K562 (cell line): ENCODE measurements around the gene PPP1R10. TPM values are rescaled to one million over a fixed set of nuclear protein-coding genes. Genes with fewer than 3 reads are reported as not detected.

Experiments used
- ATAC-seq: fragments of 200-7000 bp; cut with Tn5 transposase; 3 replicates; pipeline ENCODE4 v1.9.1; 2020; ENCODE audit warnings: moderate library complexity
- BruUV-seq: library from RNA; stranded (reverse); fragments of 400-500 nt; replicated peaks from 2 replicates; lab custom pipeline; 2021; lab: Mats Ljungman, UMichigan
- CTCF ChIA-PET: fragments of 300-600 bp; formaldehyde crosslinking; extraction: SDS; loops from one replicate; lab custom pipeline; 2021; ENCODE audit warnings: low intra/inter-chr PET ratio; lab: Yijun Ruan, JAX
- POLR2A ChIA-PET: fragments of 300-600, 350-650 bp; sonication (Branson Sonifier 250); formaldehyde crosslinking; extraction: SDS; loops from one replicate; lab custom pipeline; 2021; ENCODE audit warnings: antibody characterized with exemption, inconsistent platforms; lab: Yijun Ruan, JAX
- DNase-seq, 4 experiments: peaks; one replicate each; pipeline versions ENCODE4 v3.0.0 to v3.0.0-alpha.2; 2011 to 2018; ENCODE audit warnings: low spot score in 3 of 4, mixed read lengths in 3 of 4; ENCODE audit errors: extremely low read depth in 1 of 4
- FAIRE-seq: peaks from 2 replicates; lab custom pipeline; 2011; peaks lifted over from hg19 to GRCh38; lab: Jason Lieb, UNC
- H2AFZ ChIP-seq: 2 replicates; pipeline ENCODE4 v1.6.0; 2011; ENCODE audit warnings: low read depth, low read length, control low read depth, inconsistent platforms
- H3K27ac ChIP-seq: fragments of 200-600 bp; 3 replicates; pipeline ENCODE4 v1.8.0; 2011; ENCODE audit warnings: low read depth, mild to moderate bottlenecking, control low read depth, inconsistent platforms, low read length, moderate library complexity, mixed read lengths; ENCODE audit errors: extremely low read depth
- H3K27me3 ChIP-seq, 2 experiments: fragments of 300-600 bp in 1 of 2; 2 replicates in 1 of 2; 3 replicates in 1 of 2; pipeline versions ENCODE4 v1.6.0 to v1.8.0; 2011; ENCODE audit warnings: inconsistent platforms in 2 of 2, low read length in 2 of 2, mild to moderate bottlenecking in 1 of 2, mixed read lengths in 1 of 2, moderate library complexity in 1 of 2; ENCODE audit not compliant: control insufficient read depth in 2 of 2, insufficient read depth in 2 of 2
- H3K36me3 ChIP-seq: fragments of 300-600 bp; 3 replicates; pipeline ENCODE4 v1.8.0; 2011; ENCODE audit warnings: mild to moderate bottlenecking, low read length, inconsistent platforms; ENCODE audit not compliant: control insufficient read depth, insufficient read depth
- H3K4me1 ChIP-seq, 2 experiments: fragments of 200-600 bp in 1 of 2; replicated peaks in 1 of 2; 2 replicates in 1 of 2; 3 replicates in 1 of 2; pipeline versions ENCODE4 v1.5.1 to v1.8.0; 2011; ENCODE audit warnings: inconsistent platforms in 2 of 2, low read length in 2 of 2, mild to moderate bottlenecking in 1 of 2, mixed read lengths in 1 of 2, moderate library complexity in 1 of 2; ENCODE audit not compliant: control insufficient read depth in 2 of 2, insufficient read depth in 2 of 2
- H3K4me2 ChIP-seq: 2 replicates; pipeline ENCODE4 v1.6.1; 2011; ENCODE audit warnings: low read length, control low read depth, inconsistent platforms, mixed read lengths; ENCODE audit not compliant: insufficient read depth
- H3K4me3 ChIP-seq: fragments of 200-600 bp; sonication (generic), shearing (Covaris generic); 2 replicates; pipeline ENCODE4 v1.5.1; 2016; ENCODE audit warnings: control low read depth, inconsistent platforms
- H3K79me2 ChIP-seq: fragments of 200-600 bp; 3 replicates; pipeline ENCODE4 v1.8.0; 2011; ENCODE audit warnings: low read length, inconsistent platforms; ENCODE audit not compliant: control insufficient read depth, insufficient read depth
- H3K9ac ChIP-seq, 2 experiments: 2 replicates each; pipeline versions ENCODE4 v1.6.0 to v1.6.1; 2011; ENCODE audit warnings: low read depth in 2 of 2, low read length in 2 of 2, control low read depth in 1 of 2, inconsistent platforms in 1 of 2, mild to moderate bottlenecking in 1 of 2, mixed read lengths in 1 of 2; ENCODE audit not compliant: insufficient read depth in 1 of 2
- H3K9me1 ChIP-seq: one replicate; pipeline ENCODE4 v1.6.0; 2011; ENCODE audit warnings: inconsistent platforms, mild to moderate bottlenecking, low read length, moderate library complexity; ENCODE audit not compliant: control insufficient read depth, insufficient read depth
- H3K9me3 ChIP-seq: replicated peaks from 2 replicates; pipeline ENCODE4 v1.5.1; 2011; ENCODE audit warnings: low read depth, low read length, inconsistent platforms; ENCODE audit not compliant: control insufficient read depth, insufficient read depth
- H4K20me1 ChIP-seq: replicated peaks from 2 replicates; pipeline ENCODE4 v1.6.1; 2011; ENCODE audit warnings: low read length, inconsistent platforms, mixed read lengths; ENCODE audit not compliant: control insufficient read depth, insufficient read depth
- ATF4 ChIP-seq: fragments of 450-650 bp; formaldehyde crosslinking; IDR thresholded peaks from 2 replicates; pipeline ENCODE4 v1.4.0; 2022; ENCODE audit warnings: mild to moderate bottlenecking, moderate library complexity
- CTCF ChIP-seq, 3 experiments: IDR thresholded peaks in 2 of 3; conservative IDR thresholded peaks in 1 of 3; 2 replicates each; pipeline ENCODE4 v1.5.1; 2011 to 2012; ENCODE audit warnings: low read length in 3 of 3, mild to moderate bottlenecking in 3 of 3, control low read depth in 2 of 3, improper control_type of control experiment in 1 of 3, inconsistent platforms in 1 of 3, low read depth in 1 of 3, mixed read lengths in 1 of 3, moderate library complexity in 1 of 3; ENCODE audit not compliant: insufficient read depth in 2 of 3
- DEAF1 ChIP-seq: fragments of 450-650 bp; formaldehyde crosslinking; IDR thresholded peaks from 2 replicates; pipeline ENCODE4 v1.4.0; 2020; ENCODE audit warnings: mild to moderate bottlenecking, moderate library complexity
- E2F6 ChIP-seq, 2 experiments: IDR thresholded peaks; 2 replicates each; pipeline ENCODE4 v1.6.1; 2011; ENCODE audit warnings: borderline replicate concordance in 1 of 2, control low read depth in 1 of 2, low read depth in 1 of 2, low read length in 1 of 2, mild to moderate bottlenecking in 1 of 2, mixed read lengths in 1 of 2, moderate library complexity in 1 of 2; ENCODE audit not compliant: insufficient read depth in 1 of 2, insufficient read length in 1 of 2, poor library complexity in 1 of 2, severe bottlenecking in 1 of 2; ENCODE audit errors: extremely low read depth in 1 of 2
- FOS ChIP-seq: IDR thresholded peaks from 3 replicates; pipeline ENCODE4 v1.6.1; 2011; ENCODE audit not compliant: insufficient read length; ENCODE audit errors: extremely low read depth
- HMGN3 ChIP-seq: IDR thresholded peaks from 2 replicates; pipeline ENCODE4 v1.6.1; 2011; ENCODE audit warnings: borderline replicate concordance, low read depth, mild to moderate bottlenecking, mixed read lengths, low read length; ENCODE audit not compliant: insufficient read length; ENCODE audit errors: extremely low read depth
- KDM2B ChIP-seq: fragments of 250-450 bp; sonication (Bioruptor Pico); IDR thresholded peaks from 2 replicates; pipeline ENCODE4 v1.8.0; 2021; ENCODE audit warnings: mild to moderate bottlenecking, moderate library complexity
- POLR2A ChIP-seq: fragments of 450-650 bp; conservative IDR thresholded peaks from 2 replicates; pipeline ENCODE4 v1.6.1; 2016
- SNAPC5 ChIP-seq: fragments of 250-450 bp; sonication (Bioruptor Pico); IDR thresholded peaks from 2 replicates; pipeline ENCODE4 v1.8.0; 2021; ENCODE audit warnings: moderate library complexity, mild to moderate bottlenecking, inconsistent platforms
- YY1 ChIP-seq, 3 experiments: IDR thresholded peaks; 2 replicates each; pipeline ENCODE4 v1.6.1; 2011; ENCODE audit warnings: low read length in 2 of 3, mild to moderate bottlenecking in 2 of 3, moderate library complexity in 2 of 3, borderline replicate concordance in 1 of 3, control low read depth in 1 of 3, low read depth in 1 of 3; ENCODE audit not compliant: insufficient read depth in 3 of 3, insufficient replicate concordance in 2 of 3, control insufficient read depth in 1 of 3, insufficient read length in 1 of 3; ENCODE audit errors: extremely low read depth in 1 of 3
- ZNF699 ChIP-seq: fragments of 250-450 bp; sonication (Bioruptor Pico); IDR thresholded peaks from 2 replicates; pipeline ENCODE4 v1.8.0; 2021; ENCODE audit warnings: mild to moderate bottlenecking, moderate library complexity; ENCODE audit not compliant: insufficient replicate concordance
- WGBS: fragments of 100-300 bp; shearing (Covaris generic); methylation state at CpG from one replicate; pipeline ENCODE4 v1.1.6; 2016; ENCODE audit warnings: low coverage, mixed read lengths; ENCODE audit not compliant: insufficient coverage; ENCODE audit errors: missing lambda C conversion rate; 5-methylcytosine and 5-hydroxymethylcytosine counted together
- in situ Hi-C: fragments of 300-500 bp; cut with MboI; formaldehyde crosslinking; loops from 4 replicates; pipeline ENCODE4 v1.15.0; 2018; ENCODE audit warnings: inconsistent platforms, mixed read lengths
- intact Hi-C: fragments of 100-400 bp; cut with micrococcal nuclease; formaldehyde crosslinking; loops from 2 replicates; pipeline ENCODE4 v1.14.2; 2022
- polyA plus RNA-seq, 8 experiments: library from polyadenylated mRNA; depleted of rRNA in 4 of 8; stranded (reverse) in 5 of 8; unstranded in 3 of 8; fragments of >200 nt; fragmentation: Nextera tagmentation in 2 of 8; fragmentation: Illumina TruSeq in 1 of 8; extraction: Ambion mirVana in 2 of 8; extraction: Trizol in 1 of 8; gene quantifications; 2 replicates each; pipeline versions ENCODE4 v1.2.1 to v1.2.3, GENCODE V29; 2011 to 2014; ENCODE audit warnings: inconsistent platforms in 1 of 8, missing spikeins in 1 of 8
- total RNA-seq, 7 experiments: library from RNA; depleted of rRNA in 6 of 7; stranded (reverse); fragments of >200 nt in 6 of 7; fragmentation: Illumina TruSeq in 2 of 7; extraction: Trizol in 2 of 7; gene quantifications; 2 replicates each; pipeline versions ENCODE4 v1.2.1 to v1.2.3, GENCODE V29; 2011 to 2021; ENCODE audit warnings: low replicate concordance in 1 of 7
- TF ChIP-seq, protein P1 (sequence below): fragments of 200-800 bp; sonication (Bioruptor generic); IDR thresholded peaks from 2 replicates; pipeline ENCODE4 v1.6.1; 2017; ENCODE audit warnings: missing genetic modification characterization, missing compliant biosample characterization

PPP1R10 gene
- total and polyA plus RNA-seq, 9 of the 15 experiments (the other 6 are each of a cell fraction or from before 2014, with no cell fraction given): 14.1 to 65.5 (median 32.6) TPM

- TF ChIP-seq ZNF699: no peak
- TF ChIP-seq CTCF (IDR thresholded peaks at IDR 0.05 in 2 of 3, conservative IDR thresholded peaks at IDR 0.05 in 1 of 3; ENCODE audit: insufficient read depth in 2 of 3, low read depth in 1 of 3, low read length in 3 of 3): peak in 2 of 3 experiments; percentile 43 to 53; a peak in 3 of 6 replicates
- peak; percentile 38; the same call in 1 of the 2 replicates for TF ChIP-seq DEAF1
- TF ChIP-seq KDM2B: no peak
- TF ChIP-seq POLR2A: 0 out of 2 replicates have a peak, but pooled peaks have one; percentile 32
These were observed 4.8 kb downstream of the PPP1R10 start (continued) for GRCh38 chr6:30612213-30612612.

DNA sequence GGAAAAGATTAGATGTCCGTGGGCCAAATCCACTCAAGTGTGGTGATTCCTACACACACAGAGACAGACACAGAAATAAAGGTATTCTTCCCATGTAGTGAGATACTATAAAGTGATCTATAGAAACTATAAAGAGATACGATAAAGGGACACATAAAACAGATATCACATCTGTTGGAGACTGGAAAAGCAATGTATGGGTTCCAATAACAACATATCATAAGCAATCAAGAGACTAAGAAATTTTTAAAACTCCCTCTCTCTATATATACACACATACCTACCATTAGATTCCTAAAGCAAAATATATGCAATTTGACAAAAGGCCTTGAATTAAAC lies 5.2 kb downstream of the PPP1R10 start:
- POLR2A ChIA-PET: interaction anchor here (1.0 to 4.8 kb wide), 8 partner anchors 11 to 80 kb away, joined by 3 to 310 read pairs (median 10); partner anchors contain the start of genes ABCF1 and DHX16
- in situ Hi-C loops (no loop called here), intact Hi-C loops (no loop called here)
- no peaks in the 10 kb centered on the region for H3K27me3 ChIP-seq
- H3K36me3 ChIP-seq: peaks cover 87% of the 10 kb centered on the region
- no peaks in the 10 kb centered on the region for H3K9me3 ChIP-seq
- H3K79me2 ChIP-seq: peaks cover 71% of the 10 kb centered on the region
- no peak overlapping the region for H2AFZ ChIP-seq
- no peak overlapping the region for H3K4me3 ChIP-seq
- H3K4me2 ChIP-seq: no peak overlapping the region
- CTCF ChIA-PET: no interaction called here
- no TSS peak for BruUV-seq
- H3K27ac ChIP-seq: no peak overlapping the region
- 74% methylated on average over 2 of the region's 2 CpGs for WGBS
- ATAC-seq: no peak
- H3K9me1 ChIP-seq: no peaks in the 10 kb centered on the region
- peaks cover 6% of the 10 kb centered on the region; the same call in 1 of the 2 replicates for H4K20me1 ChIP-seq
- DNase-seq: no peak
- peaks cover 0 to 21% of the 10 kb centered on the region in 2 experiments; a peak in 3 of 5 replicates for H3K4me1 ChIP-seq
- FAIRE-seq: no peak
- no peak overlapping the region for H3K9ac ChIP-seq
- TF ChIP-seq SNAPC5 (CRISPR knock-in tag) (no peak), E2F6 (IDR thresholded peaks at IDR 0.05; ENCODE audit: borderline replicate concordance in 1 of 2, extremely low read depth in 1 of 2, insufficient read depth in 1 of 2, insufficient read length in 1 of 2, low read depth in 1 of 2, low read length in 1 of 2, poor library complexity in 1 of 2, severe bottlenecking in 1 of 2) (no peak), HMGN3 (no peak), FOS (no peak), ATF4 (CRISPR knock-in tag) (no peak), YY1 (IDR thresholded peaks at IDR 0.05; ENCODE audit: borderline replicate concordance in 1 of 3, control insufficient read depth in 1 of 3, extremely low read depth in 1 of 3, insufficient read depth in 3 of 3, insufficient read length in 1 of 3, insufficient replicate concordance in 2 of 3, low read depth in 1 of 3, low read length in 2 of 3) (no peak)
- TF ChIP-seq, protein P1, sequence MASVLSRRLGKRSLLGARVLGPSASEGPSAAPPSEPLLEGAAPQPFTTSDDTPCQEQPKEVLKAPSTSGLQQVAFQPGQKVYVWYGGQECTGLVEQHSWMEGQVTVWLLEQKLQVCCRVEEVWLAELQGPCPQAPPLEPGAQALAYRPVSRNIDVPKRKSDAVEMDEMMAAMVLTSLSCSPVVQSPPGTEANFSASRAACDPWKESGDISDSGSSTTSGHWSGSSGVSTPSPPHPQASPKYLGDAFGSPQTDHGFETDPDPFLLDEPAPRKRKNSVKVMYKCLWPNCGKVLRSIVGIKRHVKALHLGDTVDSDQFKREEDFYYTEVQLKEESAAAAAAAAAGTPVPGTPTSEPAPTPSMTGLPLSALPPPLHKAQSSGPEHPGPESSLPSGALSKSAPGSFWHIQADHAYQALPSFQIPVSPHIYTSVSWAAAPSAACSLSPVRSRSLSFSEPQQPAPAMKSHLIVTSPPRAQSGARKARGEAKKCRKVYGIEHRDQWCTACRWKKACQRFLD (CRISPR knock-in tag): no peak
